CD14-positive monocyte (primary cell): ENCODE data around the gene TFAP2C. TPM values are rescaled to one million over a fixed set of nuclear protein-coding genes. Genes with fewer than 3 reads are reported as not detected.

ENCODE experiments used
- DNase-seq, 3 donors: peaks; one replicate each; pipeline ENCODE4 v3.0.0-alpha.2; 2011 to 2022
- H2AFZ ChIP-seq: 2 replicates; pipeline ENCODE4 v1.6.0; 2012; ENCODE audit warnings: mild to moderate bottlenecking, low read depth, low read length, inconsistent platforms; ENCODE audit not compliant: insufficient read depth, poor library complexity, severe bottlenecking
- H3K27ac ChIP-seq, 2 donors: 1 replicate in 1 of 2; 2 replicates in 1 of 2; pipeline ENCODE4 v1.5.1; 2012 to 2013; ENCODE audit warnings: low read length in 2 of 2, control low read depth in 1 of 2, inconsistent platforms in 1 of 2, low read depth in 1 of 2, mild to moderate bottlenecking in 1 of 2
- H3K27me3 ChIP-seq, 2 donors: one replicate each; pipeline versions ENCODE4 v1.6.0 to v1.6.1; 2011 to 2013; ENCODE audit warnings: low read length in 2 of 2; ENCODE audit not compliant: control insufficient read depth in 2 of 2, insufficient read depth in 2 of 2
- H3K36me3 ChIP-seq, 2 donors: replicated peaks in 1 of 2; 1 replicate in 1 of 2; 2 replicates in 1 of 2; pipeline versions ENCODE4 v1.5.1 to v1.6.1; 2012 to 2013; ENCODE audit warnings: low read length in 2 of 2, control low read depth in 1 of 2, inconsistent platforms in 1 of 2, mild to moderate bottlenecking in 1 of 2; ENCODE audit not compliant: insufficient read depth in 2 of 2, control insufficient read depth in 1 of 2
- H3K4me1 ChIP-seq, 2 donors: 1 replicate in 1 of 2; 2 replicates in 1 of 2; pipeline versions ENCODE4 v1.5.1 to v1.6.1; 2012 to 2013; ENCODE audit warnings: low read length in 2 of 2, control low read depth in 1 of 2, inconsistent platforms in 1 of 2, mild to moderate bottlenecking in 1 of 2, moderate library complexity in 1 of 2; ENCODE audit not compliant: insufficient read depth in 2 of 2, control insufficient read depth in 1 of 2
- H3K4me2 ChIP-seq: replicated peaks from 2 replicates; pipeline ENCODE3; 2012; ENCODE audit warnings: low read length, moderate library complexity, mild to moderate bottlenecking; ENCODE audit not compliant: poor library complexity, severe bottlenecking; ENCODE audit errors: extremely low read depth
- H3K4me3 ChIP-seq, 3 experiments: fragments of 200-600 bp in 1 of 3; sonication (generic) in 1 of 3; replicated peaks in 1 of 3; 1 replicate in 2 of 3; 2 replicates in 1 of 3; pipeline ENCODE4 v1.5.1; 2011 to 2013; ENCODE audit warnings: low read length in 3 of 3, mild to moderate bottlenecking in 3 of 3, control low read depth in 2 of 3, low read depth in 2 of 3, inconsistent platforms in 1 of 3, moderate library complexity in 1 of 3
- H3K79me2 ChIP-seq: 2 replicates; pipeline ENCODE4 v1.6.0; 2012; ENCODE audit warnings: mild to moderate bottlenecking, control low read depth, inconsistent platforms, low read length, moderate library complexity; ENCODE audit not compliant: insufficient read depth
- H3K9ac ChIP-seq: 2 replicates; pipeline ENCODE4 v1.6.0; 2017; ENCODE audit warnings: low read length, mild to moderate bottlenecking; ENCODE audit not compliant: insufficient read depth, poor library complexity, severe bottlenecking
- H3K9me3 ChIP-seq, 2 donors: replicated peaks in 1 of 2; 1 replicate in 1 of 2; 2 replicates in 1 of 2; pipeline versions ENCODE4 v1.5.1 to v1.6.1; 2012 to 2013; ENCODE audit warnings: low read length in 2 of 2, control low read depth in 1 of 2; ENCODE audit not compliant: control insufficient read depth in 1 of 2, insufficient read depth in 1 of 2
- H4K20me1 ChIP-seq: 2 replicates; pipeline ENCODE4 v1.6.0; 2012; ENCODE audit warnings: mild to moderate bottlenecking, low read length, control low read depth, moderate library complexity; ENCODE audit not compliant: insufficient read depth
- H3K27ac Mint-ChIP-seq, 7 donors: one replicate each; pipeline ENCODE4 v1.8.0; 2020; ENCODE audit warnings: mild to moderate bottlenecking in 7 of 7, mixed read lengths in 7 of 7, moderate library complexity in 6 of 7, inconsistent platforms in 2 of 7
- H3K27me3 Mint-ChIP-seq, 3 donors: one replicate each; pipeline ENCODE4 v1.8.0; 2021 to 2022; ENCODE audit warnings: low read depth in 3 of 3, mild to moderate bottlenecking in 3 of 3, mixed read lengths in 3 of 3, moderate library complexity in 3 of 3, inconsistent platforms in 1 of 3
- H3K36me3 Mint-ChIP-seq, 2 donors: one replicate each; pipeline ENCODE4 v1.8.0; 2020; ENCODE audit warnings: mixed read lengths in 2 of 2, inconsistent platforms in 1 of 2, mild to moderate bottlenecking in 1 of 2
- H3K4me1 Mint-ChIP-seq: one replicate; pipeline ENCODE4 v1.8.0; 2020; ENCODE audit warnings: mild to moderate bottlenecking, mixed read lengths
- H3K4me3 Mint-ChIP-seq, 2 donors: one replicate each; pipeline ENCODE4 v1.8.0; 2020; ENCODE audit warnings: mild to moderate bottlenecking in 2 of 2, mixed read lengths in 2 of 2, moderate library complexity in 1 of 2
- H3K9me3 Mint-ChIP-seq, 7 donors: one replicate each; pipeline ENCODE4 v1.8.0; 2020 to 2022; ENCODE audit warnings: mixed read lengths in 7 of 7, mild to moderate bottlenecking in 6 of 7, moderate library complexity in 6 of 7, inconsistent platforms in 2 of 7
- WGBS: methylation state at CpG from one replicate; pipeline ENCODE4 v1.1.5; 2013; ENCODE audit warnings: missing lambda C conversion rate; ENCODE audit not compliant: insufficient coverage; 5-methylcytosine and 5-hydroxymethylcytosine counted together
- intact Hi-C, 2 donors: fragments of 100-400 bp; cut with micrococcal nuclease; formaldehyde crosslinking; loops; one replicate each; pipeline versions ENCODE4 v1.15.0 to v1.15.1; 2023
- polyA plus RNA-seq, 3 donors: library from polyadenylated mRNA; depleted of rRNA in 1 of 3; unstranded in 2 of 3; stranded (reverse) in 1 of 3; fragments of 300-500 nt in 2 of 3; fragments of >200 nt in 1 of 3; fragmentation: Illumina TruSeq in 2 of 3; gene quantifications; 1 replicate in 2 of 3; 2 replicates in 1 of 3; pipeline ENCODE4 v1.2.3, GENCODE V29; 2012 to 2021
- TF ChIP-seq, protein P1 (sequence below): fragments of 200-600 bp; IDR thresholded peaks from one replicate; pipeline ENCODE4 v1.8.0; 2022; ENCODE audit warnings: antibody characterized with exemption, mild to moderate bottlenecking

TFAP2C gene
- polyA plus RNA-seq, 3 donors: not detected

DNA sequence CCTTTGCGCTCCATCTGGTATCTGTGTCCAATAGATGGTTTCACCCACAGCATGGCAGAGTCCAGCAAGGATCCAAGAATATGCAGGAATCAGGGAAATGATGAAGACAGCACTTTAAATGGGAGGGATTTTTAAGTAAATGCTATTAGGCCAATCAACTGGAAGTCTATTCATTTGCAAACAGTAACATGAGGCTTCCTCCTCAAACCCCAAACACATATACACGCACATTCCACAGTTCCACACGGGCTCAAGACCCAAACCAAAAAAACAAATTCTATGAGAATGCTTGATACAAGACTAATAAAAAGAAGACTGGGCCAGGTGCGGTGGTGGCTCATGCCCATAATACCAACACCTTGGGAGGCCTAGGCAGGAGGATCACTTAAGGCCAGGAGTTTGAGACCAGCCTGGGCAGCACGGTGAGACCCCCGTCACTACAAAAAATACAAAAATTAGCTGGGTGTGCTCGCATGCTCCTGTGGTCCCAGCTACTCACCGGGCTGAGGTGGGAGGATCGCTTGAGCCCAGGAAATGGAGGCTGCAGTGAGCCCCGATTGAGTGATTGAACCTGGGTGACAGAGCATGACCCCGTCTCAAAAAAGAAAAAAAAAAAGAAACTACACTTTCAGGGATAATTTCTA lies 21.9 kb upstream of the TFAP2C start:
- no peak overlapping the region for H3K4me3 Mint-ChIP-seq

DNA sequence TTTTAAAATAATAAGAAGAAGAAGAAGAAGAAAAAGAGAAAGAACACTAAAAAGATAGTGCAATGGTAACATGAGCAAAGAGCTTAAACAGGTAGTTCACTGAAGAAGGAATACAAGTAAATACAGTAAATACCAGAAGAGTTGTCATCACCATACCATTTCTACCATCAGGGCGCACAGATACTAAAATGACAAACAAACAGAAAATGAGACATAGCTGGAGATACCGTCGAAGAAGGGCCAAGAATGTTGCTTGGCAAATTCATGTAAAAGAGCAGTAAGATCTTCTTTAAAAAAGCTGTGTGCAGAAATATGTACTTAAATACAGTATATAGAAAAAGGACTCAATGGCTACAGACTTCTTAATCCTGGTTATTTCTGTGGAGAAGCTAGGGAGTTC lies 20.7 kb upstream of the TFAP2C start:
- no CpG with 5 or more reads among the region's 3 CpGs for WGBS
- no peaks in the 10 kb centered on the region for H3K36me3 Mint-ChIP-seq

More for the DNA sequence above, 21.9 kb upstream of the TFAP2C start:
- 92% methylated on average over 6 of the region's 11 CpGs for WGBS
- Histone ChIP-seq H2AFZ (no peak overlapping the region), H3K4me2 (no peak overlapping the region), H3K27ac (no peak overlapping the region), H3K27me3 (no peaks in the 10 kb centered on the region), H3K4me3 (no peak overlapping the region), H3K36me3 (no peaks in the 10 kb centered on the region), H3K9ac (no peak overlapping the region), H3K79me2 (no peaks in the 10 kb centered on the region), H4K20me1 (no peaks in the 10 kb centered on the region), H3K4me1 (no peaks in the 10 kb centered on the region), H3K9me3 (no peaks in the 10 kb centered on the region)
- no peaks in the 10 kb centered on the region for H3K36me3 Mint-ChIP-seq
- intact Hi-C loops: no loop called here
- H3K27me3 Mint-ChIP-seq: peaks cover 4 to 16% (median 12%) of the 10 kb centered on the region in 3 donors
- TF ChIP-seq, protein P1, sequence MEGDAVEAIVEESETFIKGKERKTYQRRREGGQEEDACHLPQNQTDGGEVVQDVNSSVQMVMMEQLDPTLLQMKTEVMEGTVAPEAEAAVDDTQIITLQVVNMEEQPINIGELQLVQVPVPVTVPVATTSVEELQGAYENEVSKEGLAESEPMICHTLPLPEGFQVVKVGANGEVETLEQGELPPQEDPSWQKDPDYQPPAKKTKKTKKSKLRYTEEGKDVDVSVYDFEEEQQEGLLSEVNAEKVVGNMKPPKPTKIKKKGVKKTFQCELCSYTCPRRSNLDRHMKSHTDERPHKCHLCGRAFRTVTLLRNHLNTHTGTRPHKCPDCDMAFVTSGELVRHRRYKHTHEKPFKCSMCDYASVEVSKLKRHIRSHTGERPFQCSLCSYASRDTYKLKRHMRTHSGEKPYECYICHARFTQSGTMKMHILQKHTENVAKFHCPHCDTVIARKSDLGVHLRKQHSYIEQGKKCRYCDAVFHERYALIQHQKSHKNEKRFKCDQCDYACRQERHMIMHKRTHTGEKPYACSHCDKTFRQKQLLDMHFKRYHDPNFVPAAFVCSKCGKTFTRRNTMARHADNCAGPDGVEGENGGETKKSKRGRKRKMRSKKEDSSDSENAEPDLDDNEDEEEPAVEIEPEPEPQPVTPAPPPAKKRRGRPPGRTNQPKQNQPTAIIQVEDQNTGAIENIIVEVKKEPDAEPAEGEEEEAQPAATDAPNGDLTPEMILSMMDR: no peak
- no peaks in the 10 kb centered on the region for H3K4me1 Mint-ChIP-seq
- H3K27ac Mint-ChIP-seq: no peak overlapping the region
- H3K9me3 Mint-ChIP-seq: peaks cover 0 to 3% (median 0%) of the 10 kb centered on the region in 7 donors
- no peak for DNase-seq

More for the DNA sequence above, 20.7 kb upstream of the TFAP2C start:
- H3K4me3 ChIP-seq: no peak overlapping the region
- TF ChIP-seq, protein P1: no peak
- DNase-seq: no peak
- no peak overlapping the region for H3K4me2 ChIP-seq
- no peaks in the 10 kb centered on the region for H3K27me3 ChIP-seq
- H3K9me3 ChIP-seq: no peaks in the 10 kb centered on the region
- no peaks in the 10 kb centered on the region for H3K4me1 ChIP-seq
- H3K27me3 Mint-ChIP-seq: peaks cover 9 to 14% (median 9%) of the 10 kb centered on the region in 3 donors
- H3K9ac ChIP-seq: no peak overlapping the region
- H3K27ac ChIP-seq: no peak overlapping the region
- peaks cover 0 to 3% (median 0%) of the 10 kb centered on the region in 7 donors for H3K9me3 Mint-ChIP-seq
- H3K4me1 Mint-ChIP-seq: no peaks in the 10 kb centered on the region
- H3K79me2 ChIP-seq: no peaks in the 10 kb centered on the region
- H3K27ac Mint-ChIP-seq: no peak overlapping the region
- intact Hi-C loops: no loop called here
- H2AFZ ChIP-seq: no peak overlapping the region
- H4K20me1 ChIP-seq: no peaks in the 10 kb centered on the region
- no peak overlapping the region for H3K4me3 Mint-ChIP-seq
- H3K36me3 ChIP-seq: no peaks in the 10 kb centered on the region
